Heart left ventricle (tissue), 16 donors: Measurements from ENCODE around the gene CASK. TPM values are rescaled to one million over a fixed set of nuclear protein-coding genes. Genes with fewer than 3 reads are reported as not detected.

ENCODE experiments used
- ATAC-seq, 4 donors: fragments of 200-7000 bp; cut with Tn5 transposase; one replicate each; pipeline ENCODE4 v1.9.1; 2020 to 2022; ENCODE audit warnings: moderate library complexity in 4 of 4, mild to moderate bottlenecking in 3 of 4, moderate number of reproducible peaks in 1 of 4
- DNase-seq, 5 donors: peaks; one replicate each; pipeline ENCODE4 v3.0.0-alpha.2; 2020
- H3K27ac ChIP-seq, 12 donors: fragments of 200-600 bp; sonication (generic) in 4 of 12; one replicate each; pipeline versions ENCODE4 v1.5.0 to v1.8.0; 2016 to 2022; ENCODE audit warnings: mild to moderate bottlenecking in 2 of 12
- H3K27me3 ChIP-seq, 9 donors: fragments of 200-600 bp; sonication (generic) in 2 of 9; one replicate each; pipeline versions ENCODE4 v1.5.1 to v1.8.0; 2016 to 2022; ENCODE audit warnings: mild to moderate bottlenecking in 3 of 9
- H3K36me3 ChIP-seq, 9 donors: fragments of 200-600 bp; sonication (generic) in 2 of 9; one replicate each; pipeline versions ENCODE4 v1.5.0 to v1.8.0; 2018 to 2022; ENCODE audit warnings: mild to moderate bottlenecking in 2 of 9
- H3K4me1 ChIP-seq, 12 donors: fragments of 200-600 bp; sonication (generic) in 4 of 12; one replicate each; pipeline versions ENCODE4 v1.5.0 to v1.8.0; 2016 to 2022; ENCODE audit warnings: mild to moderate bottlenecking in 3 of 12
- H3K4me3 ChIP-seq, 12 donors: fragments of 200-600 bp; sonication (generic) in 4 of 12; one replicate each; pipeline versions ENCODE4 v1.5.0 to v1.8.0; 2017 to 2022; ENCODE audit warnings: mild to moderate bottlenecking in 9 of 12, moderate library complexity in 4 of 12
- H3K9me3 ChIP-seq, 12 donors: fragments of 200-600 bp; sonication (generic) in 4 of 12; one replicate each; pipeline versions ENCODE4 v1.5.0 to v1.8.0; 2016 to 2022; ENCODE audit warnings: mild to moderate bottlenecking in 1 of 12
- POLR2A ChIP-seq, 2 donors: fragments of 450-650 bp; IDR thresholded peaks; one replicate each; pipeline ENCODE4 v1.6.1; 2017; ENCODE audit warnings: antibody characterized with exemption in 2 of 2, mild to moderate bottlenecking in 2 of 2, moderate library complexity in 2 of 2
- WGBS, 4 donors: extraction: QIAGEN DNeasy Blood & Tissue Kit in 2 of 4; methylation state at CpG; one replicate each; pipeline versions ENCODE4 v1.1.5 to v1.1.7; 2013 to 2018; 5-methylcytosine and 5-hydroxymethylcytosine counted together
- intact Hi-C, 10 donors: fragments of 100-400 bp; cut with DNase I; formaldehyde crosslinking; loops; one replicate each; pipeline versions ENCODE4 v1.11.1 to v1.14.2; 2022
- polyA plus RNA-seq, 2 donors: library from polyadenylated mRNA; stranded (reverse); fragments of 200-250 nt; gene quantifications; one replicate each; pipeline ENCODE4 v1.2.3, GENCODE V29; 2013
- total RNA-seq, 9 donors: library from RNA; depleted of rRNA in 2 of 9; stranded (reverse); fragments of >200 nt in 2 of 9; fragmentation: NEBNext Ultra II Directional in 3 of 9; extraction: Animal tissue kit (Norgen Biotek cat#: 25700) in 3 of 9; gene quantifications; one replicate each; pipeline versions ENCODE4 v1.1.0 to v1.2.4, GENCODE V29; 2016 to 2023
- TF ChIP-seq, protein P1 (sequence below), 12 donors: fragments of 200-600 bp; sonication (generic) in 4 of 12; IDR thresholded peaks; one replicate each; pipeline versions ENCODE4 v1.5.0 to v1.8.0; 2018 to 2022; ENCODE audit warnings: antibody characterized with exemption in 12 of 12, mild to moderate bottlenecking in 5 of 12
- donor health status: ischemic (EF 13 %, LVEDD 7.1; RV severe dilation, severe dysfunction).
- donor health status: healthy with polysubstance abuse.
- donor health status: DM: no; HTN: yes; CAD: no.
- donor health status: DM: no; HTN: no; CAD: no.
- donor health status: ischemic (EF 25% LVEDD 6.9; RV normal size, moderate dysfunction).
- donor health status: ischemic (EF 25% LVEDD 5.7; RV mildly dilated, moderate dysfunction).
- donor health status: healthy.
- donor health status: DM: yes; HTN: yes; CAD: no.
- donor health status: ischemic (EF 35%, LVEDD 5.7; RV mildly dilated, moderate dysfunction).
- donor health status: nonischemic (EF 11% LVEDD 7.7; RV severe dilation, severe dysfunction).
- donor health status: DM: yes; HTN: yes; CAD: no.
- donor health status: PGD.
- donor health status: ischemic (EF 29% LVEDD 5.4; RV normal size, mild dysfunction).
- donor health status: nonischemic (EF 23%, LVEDD 6.1; RV moderate dilation, normal function).

Gene CASK
- total and polyA plus RNA-seq, 11 donors: 2.9 to 25.6 (median 13.6) TPM

DNA sequence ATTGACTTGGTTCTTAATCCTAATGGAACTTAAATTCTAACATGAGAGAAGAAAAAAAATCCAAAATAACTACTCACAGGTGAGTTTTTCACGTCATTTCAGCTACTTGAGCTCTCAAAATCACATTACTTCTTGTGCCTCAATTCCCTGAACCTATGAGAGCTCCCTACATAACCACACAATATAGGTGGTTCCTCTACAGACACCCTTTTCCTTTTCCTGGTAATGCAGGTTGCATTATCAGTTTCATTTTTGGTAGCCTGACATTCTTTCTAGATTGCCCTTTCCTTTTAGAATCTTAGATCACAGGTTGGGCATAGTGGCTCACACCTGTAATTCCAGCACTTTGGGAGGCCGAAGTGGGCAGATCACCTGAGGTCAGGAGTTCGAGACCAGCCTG is 230.3 kb downstream of the CASK start:
- peaks cover 0 to 7% (median 0%) of the 10 kb centered on the region in 9 donors for H3K27me3 ChIP-seq
- H3K4me3 ChIP-seq: no peak overlapping the region
- intact Hi-C loops: no loop called here
- H3K36me3 ChIP-seq: no peaks in the 10 kb centered on the region
- no peak for TF ChIP-seq POLR2A (IDR thresholded peaks at IDR 0.05)
- TF ChIP-seq, protein P1, sequence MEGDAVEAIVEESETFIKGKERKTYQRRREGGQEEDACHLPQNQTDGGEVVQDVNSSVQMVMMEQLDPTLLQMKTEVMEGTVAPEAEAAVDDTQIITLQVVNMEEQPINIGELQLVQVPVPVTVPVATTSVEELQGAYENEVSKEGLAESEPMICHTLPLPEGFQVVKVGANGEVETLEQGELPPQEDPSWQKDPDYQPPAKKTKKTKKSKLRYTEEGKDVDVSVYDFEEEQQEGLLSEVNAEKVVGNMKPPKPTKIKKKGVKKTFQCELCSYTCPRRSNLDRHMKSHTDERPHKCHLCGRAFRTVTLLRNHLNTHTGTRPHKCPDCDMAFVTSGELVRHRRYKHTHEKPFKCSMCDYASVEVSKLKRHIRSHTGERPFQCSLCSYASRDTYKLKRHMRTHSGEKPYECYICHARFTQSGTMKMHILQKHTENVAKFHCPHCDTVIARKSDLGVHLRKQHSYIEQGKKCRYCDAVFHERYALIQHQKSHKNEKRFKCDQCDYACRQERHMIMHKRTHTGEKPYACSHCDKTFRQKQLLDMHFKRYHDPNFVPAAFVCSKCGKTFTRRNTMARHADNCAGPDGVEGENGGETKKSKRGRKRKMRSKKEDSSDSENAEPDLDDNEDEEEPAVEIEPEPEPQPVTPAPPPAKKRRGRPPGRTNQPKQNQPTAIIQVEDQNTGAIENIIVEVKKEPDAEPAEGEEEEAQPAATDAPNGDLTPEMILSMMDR (IDR thresholded peaks at IDR 0.05): no peak
- DNase-seq (no peak), ATAC-seq (no peak)
- no peaks in the 10 kb centered on the region for H3K9me3 ChIP-seq
- peaks cover 0 to 42% (median 2%) of the 10 kb centered on the region in 12 donors for H3K4me1 ChIP-seq
- peak overlapping the region in 3 of 12 donors; percentile 7 to 65 (median 61) for H3K27ac ChIP-seq
- 72 to 98% (median 88%) methylated on average over 3 of the region's 3 CpGs for WGBS, 4 donors

DNA sequence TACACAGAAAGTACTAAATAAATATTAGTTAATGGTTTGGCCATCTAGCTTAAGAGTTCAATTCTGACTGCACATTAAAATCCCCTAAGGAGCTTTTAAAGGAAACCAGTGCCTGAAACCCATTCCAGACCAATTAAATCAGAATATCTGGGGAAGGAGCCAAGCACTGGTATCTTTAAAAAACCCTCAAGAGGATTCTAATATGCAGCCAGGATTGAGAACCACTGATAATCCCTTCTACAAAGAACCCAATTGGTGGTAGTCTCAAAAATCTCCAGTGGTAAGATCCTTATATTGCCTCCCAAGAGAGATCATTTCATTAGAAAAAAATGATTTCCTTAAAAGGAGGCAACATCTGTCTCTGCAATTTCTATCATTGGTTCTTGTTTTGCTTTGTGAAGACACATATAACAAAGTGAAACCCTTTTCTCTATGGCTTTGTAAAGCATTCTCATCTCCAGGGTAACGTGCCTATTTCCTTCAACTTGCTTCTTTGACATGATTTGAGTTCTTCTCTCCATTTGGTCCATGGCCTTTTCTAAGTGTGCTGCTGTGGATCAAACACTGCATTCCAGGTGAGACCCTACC is 231.1 kb downstream of the CASK start:
- Histone ChIP-seq H3K27me3 (peaks cover 0 to 7% (median 0%) of the 10 kb centered on the region in 9 donors), H3K27ac (peak overlapping the region in 3 of 12 donors; percentile 7 to 65 (median 61)), H3K4me1 (peaks cover 0 to 42% (median 2%) of the 10 kb centered on the region in 12 donors), H3K4me3 (peak overlapping the region in 4 of 12 donors; percentile 7 to 22 (median 14)), H3K9me3 (no peaks in the 10 kb centered on the region), H3K36me3 (no peaks in the 10 kb centered on the region)
- peak in 2 of 4 donors; percentile 54 to 78 for ATAC-seq
- DNase-seq: no peak
- intact Hi-C loops: no loop called here
- WGBS, 4 donors: 35 to 59% (median 48%) methylated on average over 1 of the region's 1 CpG
- TF ChIP-seq, protein P1 (IDR thresholded peaks at IDR 0.05): no peak
- TF ChIP-seq POLR2A (IDR thresholded peaks at IDR 0.05): no peak

DNA sequence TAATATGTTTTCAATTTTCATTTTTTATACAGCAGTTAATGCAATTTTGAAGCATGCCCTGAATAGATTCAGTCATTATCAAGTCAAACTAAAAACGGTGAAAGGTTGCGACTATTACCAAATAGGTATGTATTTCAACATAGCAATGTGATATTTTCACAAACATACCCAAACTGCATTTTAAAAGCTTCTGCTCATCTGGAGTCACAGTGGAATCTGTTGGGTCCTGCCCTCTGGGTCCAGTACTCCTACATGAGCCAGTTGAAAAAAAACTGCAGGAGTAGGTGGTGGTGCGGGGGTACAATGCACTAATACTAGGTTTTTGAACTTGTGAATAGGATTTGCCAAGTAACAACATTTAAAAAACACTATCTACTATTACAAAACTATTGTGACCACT is 233.6 kb downstream of the CASK start:
- peaks cover 0 to 7% (median 0%) of the 10 kb centered on the region in 9 donors for H3K27me3 ChIP-seq
- no peaks in the 10 kb centered on the region for H3K9me3 ChIP-seq
- WGBS, 4 donors: 82 to 91% (median 87%) methylated on average over 3 of the region's 3 CpGs
- H3K27ac ChIP-seq: peak overlapping the region in 2 of 12 donors; percentile 4 to 15
- ATAC-seq (no peak), DNase-seq (no peak)
- intact Hi-C loops: no loop called here
- peaks cover 0 to 36% (median 2%) of the 10 kb centered on the region in 12 donors for H3K4me1 ChIP-seq
- H3K4me3 ChIP-seq: peak overlapping the region in 4 of 12 donors; percentile 9 to 41 (median 24)
- no peaks in the 10 kb centered on the region for H3K36me3 ChIP-seq
- no peak for TF ChIP-seq POLR2A (IDR thresholded peaks at IDR 0.05)
- TF ChIP-seq, protein P1 (IDR thresholded peaks at IDR 0.05): no peak

DNA sequence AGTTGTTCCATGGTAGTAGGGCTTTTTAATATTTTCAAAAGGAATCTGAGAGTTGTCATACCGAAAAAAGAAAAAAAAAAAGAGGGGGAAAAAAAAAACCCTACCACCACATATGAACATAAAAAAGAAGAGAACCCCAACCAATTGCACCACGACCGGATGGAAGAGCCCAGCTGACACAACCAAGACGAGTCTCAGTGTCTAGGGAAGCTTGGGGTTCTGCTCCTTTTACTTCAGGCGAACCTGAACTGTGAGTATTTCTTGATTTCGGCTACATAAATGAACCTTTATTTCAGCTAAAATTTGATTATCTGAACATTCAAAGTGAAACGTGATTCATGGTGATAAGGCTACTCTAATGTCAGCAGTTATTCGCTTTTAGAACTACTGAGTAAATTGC is 234.5 kb downstream of the CASK start, which contains the start of gene GPR34:
Gene GPR34 (plus strand): TSS at position 139 of the 400 bp plus-strand sequence. CDS start 6,661 bp downstream, outside the sequence.
- Histone ChIP-seq H3K27me3 (peaks cover 0 to 7% (median 0%) of the 10 kb centered on the region in 9 donors), H3K27ac (peak within 1 kb of the TSS in 2 of 12 donors; percentile 4 to 42), H3K9me3 (no peaks in the 10 kb centered on the region), H3K4me3 (peak within 1 kb of the TSS in 5 of 12 donors; percentile 9 to 41 (median 19)), H3K4me1 (peaks cover 0 to 28% (median 2%) of the 10 kb centered on the region in 12 donors), H3K36me3 (no peaks in the 10 kb centered on the region)
- TF ChIP-seq, protein P1 (IDR thresholded peaks at IDR 0.05): no peak
- TF ChIP-seq POLR2A (IDR thresholded peaks at IDR 0.05): no peak
- DNase-seq (no peak), ATAC-seq (no peak)
- intact Hi-C loops: no loop called here
- 68 to 88% (median 75%) methylated on average over 8 of the region's 8 CpGs for WGBS, 4 donors
